NB4 (cell line): Measurements from ENCODE around the gene MLLT3.

Experiments used
- CTCF ChIP-seq: IDR thresholded peaks from one replicate; pipeline ENCODE4 v1.5.1; 2012; ENCODE audit warnings: low read depth, low read length
- MAX ChIP-seq: IDR thresholded peaks from 2 replicates; pipeline ENCODE4 v1.6.1; 2011; ENCODE audit warnings: low read depth, low read length
- MYC ChIP-seq: IDR thresholded peaks from 2 replicates; pipeline ENCODE4 v1.6.1; 2011; ENCODE audit warnings: low read depth, low read length
- POLR2A ChIP-seq: IDR thresholded peaks from 2 replicates; pipeline ENCODE4 v1.6.1; 2011; ENCODE audit warnings: mild to moderate bottlenecking; ENCODE audit not compliant: insufficient read length; ENCODE audit errors: extremely low read depth

- TF ChIP-seq MAX (no peak), CTCF (no peak), POLR2A (no peak), MYC (no peak)
These were observed 303.1 kb downstream of the MLLT3 start for GRCh38 chr9:20319241-20319640.
